Activated CD4-positive, alpha-beta T cell treated with anti-CD3 and anti-CD28 coated beads for 4 hours (primary cell): ENCODE measurements around the gene GPR132.
"Not testable (repeated sequence)": the region's sequence is repeated elsewhere in the genome, so short reads cannot be mapped to it uniquely, and the experiment has no call there.

Experiments
- DNase-seq, 2 donors: peaks; one replicate each; pipeline ENCODE4 v3.0.0-alpha.2; 2020

The GPR132 gene

GRCh38 chr14:105035616-105036015 lies 29.6 kb downstream of the GPR132 start:
- not testable (repeated sequence) for DNase-seq

- DNase-seq = no peak
Observed at GRCh38 chr14:105034315-105035039, 30.8 kb downstream of the GPR132 start.

- DNase-seq = not testable (repeated sequence)
Observed at GRCh38 chr14:105033412-105033900, 31.8 kb downstream of the GPR132 start.

GRCh38 chr14:105032451-105032901 lies 32.8 kb downstream of the GPR132 start:
- not testable (repeated sequence) for DNase-seq

GRCh38 chr14:105030836-105031396 lies 34.3 kb downstream of the GPR132 start:
- no peak for DNase-seq

- no peak for DNase-seq
Observed at GRCh38 chr14:105030194-105030593, 35.0 kb downstream of the GPR132 start.

GRCh38 chr14:105029402-105029801 lies 35.8 kb downstream of the GPR132 start:
- DNase-seq = no peak

GRCh38 chr14:105028251-105028927 lies 36.8 kb downstream of the GPR132 start:
- no peak for DNase-seq

- not testable (repeated sequence) for DNase-seq
Observed at GRCh38 chr14:105027718-105028117, 37.5 kb downstream of the GPR132 start.

GRCh38 chr14:105026802-105027563 lies 38.2 kb downstream of the GPR132 start:
- no peak for DNase-seq

- no peak for DNase-seq
Observed at GRCh38 chr14:105026033-105026785, 39.0 kb downstream of the GPR132 start.

GRCh38 chr14:105025429-105025828 lies 39.8 kb downstream of the GPR132 start:
- no peak for DNase-seq

GRCh38 chr14:105023791-105024480 lies 41.3 kb downstream of the GPR132 start:
- DNase-seq = no peak

GRCh38 chr14:105023144-105023543 lies 42.1 kb downstream of the GPR132 start:
- DNase-seq = no peak

GRCh38 chr14:105022276-105022670 lies 43.0 kb downstream of the GPR132 start:
- no peak for DNase-seq

- no peak for DNase-seq
Observed at GRCh38 chr14:105021656-105022275, 43.5 kb downstream of the GPR132 start.

- DNase-seq = peak; percentile 97 to 99
Observed at GRCh38 chr14:105020815-105021655, 44.2 kb downstream of the GPR132 start, which contains the start of gene CDCA4. CDCA4 (minus strand) TSS chr14:105021083; CDS start chr14:105011929, 9,154 bp downstream.

GRCh38 chr14:105019861-105020814 lies 45.1 kb downstream of the GPR132 start:
- DNase-seq = peak; percentile 53 to 64

- DNase-seq = no peak
Observed at GRCh38 chr14:105018414-105018813, 46.8 kb downstream of the GPR132 start.
